ENCODE results near the gene GPX2. TPM values are rescaled to one million over a fixed set of nuclear protein-coding genes. Genes with fewer than 3 reads are reported as not detected.

GPX2 gene
- total RNA-seq, 1 experiment from 2014 or later: 323 TPM

DNA sequence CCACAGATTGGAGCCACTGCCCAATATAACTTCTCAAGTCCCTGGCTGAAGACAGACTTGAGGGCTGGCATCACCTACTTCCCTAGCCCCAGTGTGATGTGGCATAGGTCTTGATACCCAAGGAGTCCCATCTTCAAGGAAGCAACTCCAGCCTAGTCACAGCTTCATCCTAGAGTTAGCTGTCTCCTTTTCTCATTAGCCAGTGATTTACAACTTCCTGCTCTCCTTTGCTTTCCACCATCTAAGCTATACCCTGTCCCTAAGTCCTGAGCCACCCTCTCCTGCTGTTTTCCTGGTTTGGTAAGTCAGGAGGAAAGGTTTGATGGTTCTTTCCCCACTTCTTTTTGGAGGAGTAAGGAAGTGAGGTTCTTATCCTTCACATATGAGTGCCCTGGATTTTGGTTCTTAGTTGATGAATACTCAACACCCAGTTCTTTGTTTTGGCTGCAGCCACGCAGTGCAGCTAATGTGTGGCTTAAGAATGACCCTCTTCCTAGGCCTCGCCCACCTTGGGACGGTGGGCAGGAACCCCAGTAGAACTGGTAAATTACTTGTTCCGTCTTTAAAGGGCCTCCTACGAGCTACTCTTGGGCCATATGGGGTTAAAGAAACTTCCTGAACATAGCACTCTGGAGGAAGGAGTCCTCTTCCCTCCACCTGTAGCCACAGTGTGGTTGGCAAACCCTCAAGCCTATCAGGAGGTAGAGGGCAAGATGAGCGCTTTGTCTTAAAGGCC, 3.9 kb upstream of the GPX2 start:
- H3K79me2 ChIP-seq (ENCODE audit: low read depth): peaks cover 11% of the 10 kb centered on the region
- no peak overlapping the region for H3K27ac ChIP-seq
- no peak overlapping the region for H3K4me2 ChIP-seq
- intact Hi-C loops (cut with micrococcal nuclease; ENCODE audit: unreplicated experiment): no loop called here
- no TSS peak for BruUV-seq (replicated peaks)
- no peaks in the 10 kb centered on the region for H3K27me3 ChIP-seq (ENCODE audit: insufficient read depth, low read depth)
- peaks cover 22% of the 10 kb centered on the region for H3K4me1 ChIP-seq (replicated peaks; ENCODE audit: insufficient read depth)
- no peaks in the 10 kb centered on the region for H4K20me1 ChIP-seq (ENCODE audit: insufficient read depth)
- CTCF ChIA-PET: no interaction called here
- no peaks in the 10 kb centered on the region for H3K9me2 ChIP-seq (ENCODE audit: insufficient read depth)
- no peak overlapping the region for H3K4me3 ChIP-seq
- H3K9me3 ChIP-seq (ENCODE audit: insufficient read depth, low read depth): no peaks in the 10 kb centered on the region
- H3F3A ChIP-seq (ENCODE audit: insufficient read depth, low read depth): peaks cover 10% of the 10 kb centered on the region; the same call in 1 of the 2 replicates
- H3K36me3 ChIP-seq (ENCODE audit: low read depth): peaks cover 14% of the 10 kb centered on the region; the same call in 1 of the 2 replicates
- H2AFZ ChIP-seq: no peak overlapping the region
- no peak for DNase-seq
- TF ChIP-seq EZH2 (IDR thresholded peaks at IDR 0.05; ENCODE audit: low read depth): no peak
- TF ChIP-seq, protein P1, sequence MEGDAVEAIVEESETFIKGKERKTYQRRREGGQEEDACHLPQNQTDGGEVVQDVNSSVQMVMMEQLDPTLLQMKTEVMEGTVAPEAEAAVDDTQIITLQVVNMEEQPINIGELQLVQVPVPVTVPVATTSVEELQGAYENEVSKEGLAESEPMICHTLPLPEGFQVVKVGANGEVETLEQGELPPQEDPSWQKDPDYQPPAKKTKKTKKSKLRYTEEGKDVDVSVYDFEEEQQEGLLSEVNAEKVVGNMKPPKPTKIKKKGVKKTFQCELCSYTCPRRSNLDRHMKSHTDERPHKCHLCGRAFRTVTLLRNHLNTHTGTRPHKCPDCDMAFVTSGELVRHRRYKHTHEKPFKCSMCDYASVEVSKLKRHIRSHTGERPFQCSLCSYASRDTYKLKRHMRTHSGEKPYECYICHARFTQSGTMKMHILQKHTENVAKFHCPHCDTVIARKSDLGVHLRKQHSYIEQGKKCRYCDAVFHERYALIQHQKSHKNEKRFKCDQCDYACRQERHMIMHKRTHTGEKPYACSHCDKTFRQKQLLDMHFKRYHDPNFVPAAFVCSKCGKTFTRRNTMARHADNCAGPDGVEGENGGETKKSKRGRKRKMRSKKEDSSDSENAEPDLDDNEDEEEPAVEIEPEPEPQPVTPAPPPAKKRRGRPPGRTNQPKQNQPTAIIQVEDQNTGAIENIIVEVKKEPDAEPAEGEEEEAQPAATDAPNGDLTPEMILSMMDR (conservative IDR thresholded peaks at IDR 0.05): no peak
- POLR2A ChIA-PET (ENCODE audit: unreplicated experiment): no interaction called here

DNA sequence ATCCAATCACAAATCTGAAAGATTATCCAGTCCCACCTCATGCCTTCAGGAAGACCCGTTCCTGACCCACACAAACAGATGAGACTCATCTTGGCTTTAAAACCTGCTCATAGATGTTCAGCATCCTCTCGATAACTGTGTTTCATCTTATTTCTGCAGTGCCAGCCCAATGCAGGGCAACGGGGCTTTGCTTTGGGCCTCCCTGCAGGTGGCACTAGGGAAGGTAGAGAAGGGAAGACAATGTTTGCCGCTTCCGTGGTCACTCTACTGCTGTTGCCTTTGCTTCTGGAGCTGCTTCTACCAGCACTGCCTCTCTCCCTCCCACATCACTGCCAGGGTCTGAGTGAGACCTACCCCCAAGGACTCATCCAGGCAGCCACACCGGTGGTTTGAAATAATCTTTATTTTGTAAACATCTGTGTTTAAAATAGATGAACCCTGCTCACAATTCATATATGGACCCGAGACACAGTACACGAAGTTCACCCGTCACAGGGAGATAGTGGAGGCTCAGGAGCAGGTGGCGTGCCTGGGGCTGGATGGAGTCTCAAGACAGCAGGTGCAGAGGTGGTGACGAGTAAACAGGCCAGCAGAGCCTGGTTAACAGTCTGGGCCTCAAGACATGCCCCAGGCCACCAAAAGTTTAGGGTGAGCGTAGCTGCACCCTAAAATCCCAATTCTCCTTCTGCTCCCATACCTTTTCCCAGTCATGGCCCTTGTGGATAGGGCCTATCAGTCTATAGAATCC, 3.1 kb upstream of the GPX2 start:
- Histone ChIP-seq H2AFZ (no peak overlapping the region), H3K27ac (no peak overlapping the region), H3K9me3 (ENCODE audit: insufficient read depth, low read depth) (no peaks in the 10 kb centered on the region), H3K36me3 (ENCODE audit: low read depth) (peaks cover 13% of the 10 kb centered on the region), H3K27me3 (ENCODE audit: insufficient read depth, low read depth) (no peaks in the 10 kb centered on the region), H4K20me1 (ENCODE audit: insufficient read depth) (no peaks in the 10 kb centered on the region), H3K4me3 (no peak overlapping the region), H3K9me2 (ENCODE audit: insufficient read depth) (no peaks in the 10 kb centered on the region), H3K4me2 (no peak overlapping the region), H3K4me1 (replicated peaks; ENCODE audit: insufficient read depth) (peaks cover 31% of the 10 kb centered on the region), H3K79me2 (ENCODE audit: low read depth) (peaks cover 20% of the 10 kb centered on the region), H3F3A (ENCODE audit: insufficient read depth, low read depth) (peaks cover 10% of the 10 kb centered on the region; the same call in 1 of the 2 replicates)
- TF ChIP-seq, protein P1 (conservative IDR thresholded peaks at IDR 0.05): no peak
- TF ChIP-seq EZH2 (IDR thresholded peaks at IDR 0.05; ENCODE audit: low read depth): no peak
- CTCF ChIA-PET: no interaction called here
- no TSS peak for BruUV-seq (replicated peaks)
- intact Hi-C loops (cut with micrococcal nuclease; ENCODE audit: unreplicated experiment): no loop called here
- no peak for DNase-seq
- POLR2A ChIA-PET (ENCODE audit: unreplicated experiment): no interaction called here

DNA sequence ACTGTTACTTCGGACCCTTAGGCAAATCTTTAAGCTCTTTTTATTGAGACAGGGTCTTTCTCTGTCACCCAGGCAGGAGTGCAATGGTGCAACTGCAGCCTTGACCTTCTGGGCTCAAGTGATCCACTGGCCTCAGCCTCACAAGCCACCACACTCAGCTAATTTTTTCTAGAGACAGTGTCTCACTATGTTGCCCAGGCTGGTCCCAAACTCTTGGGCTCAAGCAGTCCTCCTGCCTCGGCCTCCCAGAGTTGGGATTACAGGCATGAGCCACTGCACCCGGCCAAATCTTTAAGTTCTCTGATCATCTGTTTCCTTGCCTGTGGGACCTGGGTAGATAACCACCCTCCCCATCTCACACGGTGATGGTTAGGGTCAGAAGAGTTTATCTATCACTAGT, 2.3 kb upstream of the GPX2 start:
- H3K79me2 ChIP-seq (ENCODE audit: low read depth): peaks cover 28% of the 10 kb centered on the region
- no peak overlapping the region for H2AFZ ChIP-seq
- H3K4me1 ChIP-seq (replicated peaks; ENCODE audit: insufficient read depth): peaks cover 39% of the 10 kb centered on the region
- no peaks in the 10 kb centered on the region for H3K9me2 ChIP-seq (ENCODE audit: insufficient read depth)
- POLR2A ChIA-PET (ENCODE audit: unreplicated experiment): no interaction called here
- TF ChIP-seq EZH2 (IDR thresholded peaks at IDR 0.05; ENCODE audit: low read depth): no peak
- TF ChIP-seq, protein P1 (conservative IDR thresholded peaks at IDR 0.05): no peak
- peaks cover 21% of the 10 kb centered on the region for H3K36me3 ChIP-seq (ENCODE audit: low read depth)
- peaks cover 10% of the 10 kb centered on the region; the same call in 1 of the 2 replicates for H3F3A ChIP-seq (ENCODE audit: insufficient read depth, low read depth)
- no peak overlapping the region for H3K4me2 ChIP-seq
- CTCF ChIA-PET: no interaction called here
- H4K20me1 ChIP-seq (ENCODE audit: insufficient read depth): no peaks in the 10 kb centered on the region
- H3K27me3 ChIP-seq (ENCODE audit: insufficient read depth, low read depth): no peaks in the 10 kb centered on the region
- intact Hi-C loops (cut with micrococcal nuclease; ENCODE audit: unreplicated experiment): no loop called here
- H3K9me3 ChIP-seq (ENCODE audit: insufficient read depth, low read depth): no peaks in the 10 kb centered on the region
- no peak overlapping the region for H3K4me3 ChIP-seq
- no TSS peak for BruUV-seq (replicated peaks)
- DNase-seq: no peak
- no peak overlapping the region for H3K27ac ChIP-seq
